ENCODE data around the gene FAM149A. TPM values are rescaled to one million over a fixed set of nuclear protein-coding genes. Genes with fewer than 3 reads are reported as not detected.

FAM149A gene
- total and polyA plus RNA-seq, 10 of the 15 experiments (the other 5 are each of a cell fraction or from before 2014, with no cell fraction given) = 0.38 to 1.9 (median 0.99) TPM

- CTCF ChIA-PET = no interaction called here
- 0% methylated on average over 2 of the region's 2 CpGs for WGBS (ENCODE audit: insufficient coverage, insufficient replicate concordance, low lambda C conversion rate, missing lambda C conversion rate)
Observed at GRCh38 chr4:186121057-186121456, 16.6 kb downstream of the FAM149A start.

DNA sequence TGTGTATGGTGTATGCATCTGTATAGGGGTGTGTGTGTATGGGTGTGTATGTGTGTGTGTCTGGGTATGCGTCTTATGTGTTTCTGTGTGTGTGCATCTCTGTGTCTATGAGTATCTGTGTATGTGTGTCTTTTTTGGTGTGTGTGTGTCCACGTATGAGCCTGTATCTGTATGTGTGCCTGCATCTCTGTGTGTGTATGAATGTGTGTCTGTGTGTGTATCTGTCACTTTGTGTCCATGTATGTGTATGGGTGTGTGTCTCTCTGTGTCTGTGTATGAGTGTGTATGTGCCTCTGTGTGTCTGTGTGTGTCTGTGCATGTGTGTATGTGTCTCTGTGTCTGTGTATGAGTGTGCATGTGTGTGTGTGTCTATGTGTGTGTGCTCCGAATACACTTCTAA is 24.3 kb downstream of the FAM149A start:
- peaks cover 4% of the 10 kb centered on the region for H3K4me1 ChIP-seq (ENCODE audit: control insufficient read depth, insufficient read depth, low read length)
- BruUV-seq (replicated peaks) = no TSS peak
- no peaks in the 10 kb centered on the region for H3K36me3 ChIP-seq (ENCODE audit: control insufficient read depth in 2 of 2, insufficient read depth in 2 of 2, low read length in 1 of 2)
- DNase-seq (ENCODE audit: low read depth, low spot score) = no peak
- POLR2A ChIA-PET = no interaction called here
- no peak overlapping the region for H2AFZ ChIP-seq (ENCODE audit: control insufficient read depth, low read depth, low read length)
- H3K9me3 ChIP-seq (replicated peaks; ENCODE audit: control insufficient read depth, insufficient read depth, low read length) = no peaks in the 10 kb centered on the region; the same call in 2 of the 3 replicates
- CTCF ChIA-PET = interaction anchor here (0.6 to 1.5 kb wide), 4 partner anchors 9 to 1672 kb away, joined by 3 to 4 read pairs (median 3); no protein-coding TSS in a partner anchor
- no peaks in the 10 kb centered on the region for H4K20me1 ChIP-seq (ENCODE audit: control insufficient read depth, insufficient read depth)
- no peak overlapping the region for H3K27ac ChIP-seq (ENCODE audit: control insufficient read depth, insufficient read depth)
- peaks cover 0 to 4% of the 10 kb centered on the region in 2 experiments; a peak in 2 of 4 replicates for H3K27me3 ChIP-seq (replicated peaks in 1 of 2; ENCODE audit: control insufficient read depth in 2 of 2, insufficient read depth in 2 of 2, low read length in 1 of 2)
- no peak overlapping the region for H3K4me3 ChIP-seq
- ATAC-seq = no peak
- H3K79me2 ChIP-seq (ENCODE audit: control insufficient read depth, insufficient read depth, low read length) = no peaks in the 10 kb centered on the region
- in situ Hi-C loops (cut with MboI) = no loop called here
- RAD21 ChIA-PET (ENCODE audit: unreplicated experiment) = no interaction called here
- H3K4me2 ChIP-seq (ENCODE audit: control insufficient read depth, insufficient read depth) = no peak overlapping the region
- no peak for FAIRE-seq
- SMC1A ChIA-PET (ENCODE audit: uncharacterized antibody, unreplicated experiment) = interaction anchor here (0.7 to 1.2 kb wide), 4 partner anchors 9 to 58 kb away, joined by 3 to 4 read pairs (median 4); no protein-coding TSS in a partner anchor
- WGBS (ENCODE audit: insufficient coverage, insufficient replicate concordance, low lambda C conversion rate, missing lambda C conversion rate) = 64% methylated on average over 3 of the region's 3 CpGs
- H3K9ac ChIP-seq (ENCODE audit: control insufficient read depth, insufficient read depth, low read length) = no peak overlapping the region
- intact Hi-C loops (cut with micrococcal nuclease; ENCODE audit: unreplicated experiment) = no loop called here
- TF ChIP-seq GABPA (IDR thresholded peaks at IDR 0.05; ENCODE audit: low read depth) (no peak), SMC3 (IDR thresholded peaks at IDR 0.05; ENCODE audit: borderline replicate concordance, low read length) (no peak), USF1 (IDR thresholded peaks at IDR 0.05; ENCODE audit: borderline replicate concordance, extremely low read length, insufficient read depth, low read depth, low read length) (no peak), YY1 (IDR thresholded peaks at IDR 0.05; ENCODE audit: low read depth, low read length) (no peak), SIN3A (IDR thresholded peaks at IDR 0.05; ENCODE audit: low read depth, low read length) (no peak)
- TF ChIP-seq, protein P1, sequence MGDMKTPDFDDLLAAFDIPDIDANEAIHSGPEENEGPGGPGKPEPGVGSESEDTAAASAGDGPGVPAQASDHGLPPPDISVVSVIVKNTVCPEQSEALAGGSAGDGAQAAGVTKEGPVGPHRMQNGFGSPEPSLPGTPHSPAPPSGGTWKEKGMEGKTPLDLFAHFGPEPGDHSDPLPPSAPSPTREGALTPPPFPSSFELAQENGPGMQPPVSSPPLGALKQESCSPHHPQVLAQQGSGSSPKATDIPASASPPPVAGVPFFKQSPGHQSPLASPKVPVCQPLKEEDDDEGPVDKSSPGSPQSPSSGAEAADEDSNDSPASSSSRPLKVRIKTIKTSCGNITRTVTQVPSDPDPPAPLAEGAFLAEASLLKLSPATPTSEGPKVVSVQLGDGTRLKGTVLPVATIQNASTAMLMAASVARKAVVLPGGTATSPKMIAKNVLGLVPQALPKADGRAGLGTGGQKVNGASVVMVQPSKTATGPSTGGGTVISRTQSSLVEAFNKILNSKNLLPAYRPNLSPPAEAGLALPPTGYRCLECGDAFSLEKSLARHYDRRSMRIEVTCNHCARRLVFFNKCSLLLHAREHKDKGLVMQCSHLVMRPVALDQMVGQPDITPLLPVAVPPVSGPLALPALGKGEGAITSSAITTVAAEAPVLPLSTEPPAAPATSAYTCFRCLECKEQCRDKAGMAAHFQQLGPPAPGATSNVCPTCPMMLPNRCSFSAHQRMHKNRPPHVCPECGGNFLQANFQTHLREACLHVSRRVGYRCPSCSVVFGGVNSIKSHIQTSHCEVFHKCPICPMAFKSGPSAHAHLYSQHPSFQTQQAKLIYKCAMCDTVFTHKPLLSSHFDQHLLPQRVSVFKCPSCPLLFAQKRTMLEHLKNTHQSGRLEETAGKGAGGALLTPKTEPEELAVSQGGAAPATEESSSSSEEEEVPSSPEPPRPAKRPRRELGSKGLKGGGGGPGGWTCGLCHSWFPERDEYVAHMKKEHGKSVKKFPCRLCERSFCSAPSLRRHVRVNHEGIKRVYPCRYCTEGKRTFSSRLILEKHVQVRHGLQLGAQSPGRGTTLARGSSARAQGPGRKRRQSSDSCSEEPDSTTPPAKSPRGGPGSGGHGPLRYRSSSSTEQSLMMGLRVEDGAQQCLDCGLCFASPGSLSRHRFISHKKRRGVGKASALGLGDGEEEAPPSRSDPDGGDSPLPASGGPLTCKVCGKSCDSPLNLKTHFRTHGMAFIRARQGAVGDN (IDR thresholded peaks at IDR 0.05) = no peak

More at GRCh38 chr4:186121057-186121456, 16.6 kb downstream of the FAM149A start:
- ChIA-PET SMC1A (ENCODE audit: uncharacterized antibody, unreplicated experiment) (no interaction called here), RAD21 (ENCODE audit: unreplicated experiment) (no interaction called here), POLR2A (no interaction called here)
- no peak for FAIRE-seq
- TF ChIP-seq HDAC6 (IDR thresholded peaks at IDR 0.05; ENCODE audit: unreplicated experiment) = no peak
- no peak for TF ChIP-seq ZNF384 (IDR thresholded peaks at IDR 0.05; ENCODE audit: borderline replicate concordance, low read depth, low read length)
- no peak for TF ChIP-seq SUPT20H (IDR thresholded peaks at IDR 0.05; ENCODE audit: borderline replicate concordance, control insufficient read depth, low read depth, low read length)
- no peak for TF ChIP-seq SMARCA5 (IDR thresholded peaks at IDR 0.05)
- no peak for TF ChIP-seq NR2C1 (IDR thresholded peaks at IDR 0.05)
- no peak for TF ChIP-seq ATF3 (IDR thresholded peaks at IDR 0.05; ENCODE audit: borderline replicate concordance, extremely low read depth, low read depth, low read length)
- TF ChIP-seq BMI1 (IDR thresholded peaks at IDR 0.05; ENCODE audit: borderline replicate concordance) = no peak
- TF ChIP-seq POLR2A (IDR thresholded peaks at IDR 0.05; ENCODE audit: low read depth, low read length) = no peak
- no peak for TF ChIP-seq EGR1 (IDR thresholded peaks at IDR 0.05; ENCODE audit: borderline replicate concordance in 1 of 2, low read depth in 2 of 2, low read length in 2 of 2)
- TF ChIP-seq HCFC1 (IDR thresholded peaks at IDR 0.05; ENCODE audit: low read length) = no peak
- no peak for TF ChIP-seq TCF12 (IDR thresholded peaks at IDR 0.05; ENCODE audit: low read depth, low read length)
- no peak for TF ChIP-seq ZBED1 (IDR thresholded peaks at IDR 0.05; ENCODE audit: borderline replicate concordance)
- no peak for TF ChIP-seq SMC3 (IDR thresholded peaks at IDR 0.05; ENCODE audit: borderline replicate concordance, low read length)
- no peak for TF ChIP-seq MEF2B (IDR thresholded peaks at IDR 0.05; ENCODE audit: partially characterized antibody, poor library complexity, severe bottlenecking)
- TF ChIP-seq DPF2 (IDR thresholded peaks at IDR 0.05) = no peak
- Histone ChIP-seq H3K4me3 (no peak overlapping the region), H3K27me3 (replicated peaks in 1 of 2; ENCODE audit: control insufficient read depth in 2 of 2, insufficient read depth in 2 of 2, low read length in 1 of 2) (no peaks in the 10 kb centered on the region; a peak in 1 of 4 replicates), H3K27ac (ENCODE audit: control insufficient read depth, insufficient read depth) (no peak overlapping the region), H3K9me3 (replicated peaks; ENCODE audit: control insufficient read depth, insufficient read depth, low read length) (no peaks in the 10 kb centered on the region; the same call in 2 of the 3 replicates), H3K36me3 (ENCODE audit: control insufficient read depth in 2 of 2, insufficient read depth in 2 of 2, low read length in 1 of 2) (no peaks in the 10 kb centered on the region), H3K4me2 (ENCODE audit: control insufficient read depth, insufficient read depth) (no peak overlapping the region), H3K79me2 (ENCODE audit: control insufficient read depth, insufficient read depth, low read length) (no peaks in the 10 kb centered on the region), H3K9ac (ENCODE audit: control insufficient read depth, insufficient read depth, low read length) (no peak overlapping the region), H3K4me1 (ENCODE audit: control insufficient read depth, insufficient read depth, low read length) (no peaks in the 10 kb centered on the region), H4K20me1 (ENCODE audit: control insufficient read depth, insufficient read depth) (no peaks in the 10 kb centered on the region), H2AFZ (ENCODE audit: control insufficient read depth, low read depth, low read length) (no peak overlapping the region)
- no peak for DNase-seq (ENCODE audit: low read depth, low spot score)
- in situ Hi-C loops (cut with MboI) (no loop called here), intact Hi-C loops (cut with micrococcal nuclease; ENCODE audit: unreplicated experiment) (no loop called here)
- BruUV-seq (replicated peaks) = no TSS peak
- no peak for ATAC-seq

Measured in GM12878 (cell line).